Progenitor cell of endocrine pancreas (in vitro differentiated cells): ENCODE data around the gene KCNN1. TPM values are rescaled to one million over a fixed set of nuclear protein-coding genes. Genes with fewer than 3 reads are reported as not detected.
A peak's percentile ranks its signal among the peaks of the same experiment; 100 is the strongest.

Experiments used
- DNase-seq: peaks from one replicate; pipeline ENCODE4 v3.0.0; 2021; ENCODE audit warnings: low spot score; ENCODE audit not compliant: unreplicated experiment
- H3K27ac Mint-ChIP-seq: 2 replicates; pipeline ENCODE4 v1.8.0; 2021; ENCODE audit warnings: mild to moderate bottlenecking, moderate library complexity, mixed read lengths
- H3K27me3 Mint-ChIP-seq: 2 replicates; pipeline ENCODE4 v1.8.0; 2021; ENCODE audit warnings: mixed read lengths
- H3K36me3 Mint-ChIP-seq: 2 replicates; pipeline ENCODE4 v1.8.0; 2022; ENCODE audit warnings: mixed read lengths; ENCODE audit not compliant: insufficient read depth
- H3K4me1 Mint-ChIP-seq: 2 replicates; pipeline ENCODE4 v1.8.0; 2021; ENCODE audit warnings: low read depth, mixed read lengths
- H3K4me3 Mint-ChIP-seq: 2 replicates; pipeline ENCODE4 v1.8.0; 2021; ENCODE audit warnings: low read depth, mild to moderate bottlenecking, moderate library complexity, mixed read lengths
- H3K9me3 Mint-ChIP-seq: 2 replicates; pipeline ENCODE4 v1.8.0; 2021; ENCODE audit warnings: low read depth, mixed read lengths
- CTCF ChIP-seq: fragments of 200-600 bp; sonication (generic); IDR thresholded peaks from one replicate; pipeline ENCODE4 v1.5.0; 2021; ENCODE audit warnings: antibody characterized with exemption, mild to moderate bottlenecking; ENCODE audit not compliant: unreplicated experiment
- total RNA-seq: library from RNA; stranded (reverse); gene quantifications from 2 replicates; pipeline ENCODE4 v1.2.1, GENCODE V29; 2021

Gene KCNN1
- total RNA-seq, 1 donor from 2014 or later = 20.3 TPM

- Mint-ChIP-seq H3K4me1 (peaks cover 2% of the 10 kb centered on the region), H3K36me3 (peaks cover 1% of the 10 kb centered on the region), H3K27ac (no peak overlapping the region), H3K27me3 (peaks cover 8% of the 10 kb centered on the region), H3K4me3 (no peak overlapping the region), H3K9me3 (no peaks in the 10 kb centered on the region)
- no peak for TF ChIP-seq CTCF
- no peak for DNase-seq
Observed at GRCh38 chr19:17998827-17999150, 31.9 kb downstream of the KCNN1 start.

- Mint-ChIP-seq H3K4me3 (peak overlapping the region; percentile 69), H3K36me3 (peaks cover 1% of the 10 kb centered on the region)
Observed at GRCh38 chr19:17999684-18000479, 33.0 kb downstream of the KCNN1 start.

GRCh38 chr19:18000480-18000914 lies 33.6 kb downstream of the KCNN1 start:
- H3K36me3 Mint-ChIP-seq = peaks cover 1% of the 10 kb centered on the region
- H3K27me3 Mint-ChIP-seq = peaks cover 8% of the 10 kb centered on the region
- TF ChIP-seq CTCF = no peak
- peak overlapping the region; percentile 69 for H3K4me3 Mint-ChIP-seq
- H3K4me1 Mint-ChIP-seq = peaks cover 2% of the 10 kb centered on the region
- no peaks in the 10 kb centered on the region for H3K9me3 Mint-ChIP-seq
- no peak overlapping the region for H3K27ac Mint-ChIP-seq
- DNase-seq = no peak

More at GRCh38 chr19:17999684-18000479, 33.0 kb downstream of the KCNN1 start:
- H3K27me3 Mint-ChIP-seq = peaks cover 8% of the 10 kb centered on the region
- no peak for DNase-seq
- H3K27ac Mint-ChIP-seq = no peak overlapping the region
- no peak for TF ChIP-seq CTCF
- H3K4me1 Mint-ChIP-seq = peaks cover 2% of the 10 kb centered on the region
- H3K9me3 Mint-ChIP-seq = no peaks in the 10 kb centered on the region

- Mint-ChIP-seq H3K27ac (no peak overlapping the region), H3K4me1 (peaks cover 2% of the 10 kb centered on the region), H3K36me3 (peaks cover 1% of the 10 kb centered on the region), H3K27me3 (peaks cover 8% of the 10 kb centered on the region), H3K4me3 (peak overlapping the region; percentile 57), H3K9me3 (no peaks in the 10 kb centered on the region)
- DNase-seq = no peak
- no peak for TF ChIP-seq CTCF
Observed at GRCh38 chr19:18000915-18001776, 34.2 kb downstream of the KCNN1 start.

- Mint-ChIP-seq H3K36me3 (peaks cover 3% of the 10 kb centered on the region), H3K4me1 (peaks cover 3% of the 10 kb centered on the region), H3K27me3 (peaks cover 8% of the 10 kb centered on the region), H3K27ac (no peak overlapping the region), H3K9me3 (no peaks in the 10 kb centered on the region), H3K4me3 (peak overlapping the region; percentile 57)
- TF ChIP-seq CTCF = no peak
- no peak for DNase-seq
Observed at GRCh38 chr19:18001777-18002345, 35.0 kb downstream of the KCNN1 start.
